Endodermal cell (in vitro differentiated cells): ENCODE measurements around the gene OBP2B. TPM values are rescaled to one million over a fixed set of nuclear protein-coding genes. Genes with fewer than 3 reads are reported as not detected.

Source experiments
- DNase-seq: peaks from one replicate; pipeline ENCODE4 v3.0.0-alpha.2; 2017
- H3K27ac ChIP-seq: 2 replicates; pipeline ENCODE4 v1.5.1; 2013; ENCODE audit warnings: mild to moderate bottlenecking, low read depth, low read length, moderate library complexity
- H3K27me3 ChIP-seq: 2 replicates; pipeline ENCODE4 v1.6.1; 2013; ENCODE audit warnings: mild to moderate bottlenecking, low read length, moderate library complexity; ENCODE audit not compliant: insufficient read depth, control insufficient read depth, poor library complexity, severe bottlenecking
- H3K36me3 ChIP-seq: 2 replicates; pipeline ENCODE4 v1.7.0; 2013; ENCODE audit warnings: mild to moderate bottlenecking, low read length, moderate library complexity; ENCODE audit not compliant: control insufficient read depth, insufficient read depth
- H3K4me1 ChIP-seq: one replicate; pipeline ENCODE4 v1.7.0; 2013; ENCODE audit warnings: low read length; ENCODE audit not compliant: control insufficient read depth, insufficient read depth
- H3K4me3 ChIP-seq: 2 replicates; pipeline ENCODE4 v1.5.1; 2013; ENCODE audit warnings: mild to moderate bottlenecking, low read length, moderate library complexity
- H3K9ac ChIP-seq: 2 replicates; pipeline ENCODE4 v1.6.1; 2013; ENCODE audit warnings: mild to moderate bottlenecking, low read length, moderate library complexity; ENCODE audit not compliant: poor library complexity, severe bottlenecking; ENCODE audit errors: extremely low read depth
- H3K9me3 ChIP-seq: 2 replicates; pipeline ENCODE4 v1.6.1; 2013; ENCODE audit warnings: mild to moderate bottlenecking, low read length, moderate library complexity; ENCODE audit not compliant: control insufficient read depth
- H3K27ac Mint-ChIP-seq: 2 replicates; pipeline ENCODE4 v1.8.0; 2020; ENCODE audit warnings: mixed read lengths
- H3K27me3 Mint-ChIP-seq: 2 replicates; pipeline ENCODE4 v1.8.0; 2021; ENCODE audit warnings: mild to moderate bottlenecking, mixed read lengths; ENCODE audit not compliant: insufficient read depth
- H3K36me3 Mint-ChIP-seq: 2 replicates; pipeline ENCODE4 v1.8.0; 2020; ENCODE audit warnings: low read depth, mixed read lengths
- H3K4me1 Mint-ChIP-seq: 2 replicates; pipeline ENCODE4 v1.8.0; 2020; ENCODE audit warnings: mixed read lengths
- H3K4me3 Mint-ChIP-seq: 2 replicates; pipeline ENCODE4 v1.8.0; 2020; ENCODE audit warnings: mild to moderate bottlenecking, moderate library complexity, mixed read lengths
- H3K9me3 Mint-ChIP-seq: 2 replicates; pipeline ENCODE4 v1.8.0; 2020; ENCODE audit warnings: mild to moderate bottlenecking, mixed read lengths
- CTCF ChIP-seq: fragments of 200-600 bp; sonication (generic); conservative IDR thresholded peaks from 2 replicates; pipeline ENCODE4 v1.5.0; 2021; ENCODE audit warnings: antibody characterized with exemption, mild to moderate bottlenecking
- WGBS, 2 experiments: methylation state at CpG; one replicate each; pipeline versions ENCODE4 v1.1.5 to v1.1.7; 2013; ENCODE audit warnings: missing lambda C conversion rate in 2 of 2, mixed read lengths in 1 of 2; ENCODE audit not compliant: insufficient coverage in 1 of 2, insufficient read length in 1 of 2; 5-methylcytosine and 5-hydroxymethylcytosine counted together
- total RNA-seq, 2 donors: library from RNA; stranded (reverse); fragmentation: NEBNext Ultra II Directional in 1 of 2; extraction: Animal tissue kit (Norgen Biotek cat#: 25700) in 1 of 2; gene quantifications; 2 replicates in 1 of 2; 3 replicates in 1 of 2; pipeline ENCODE4 v1.2.1, GENCODE V29; 2021

The OBP2B gene
- total RNA-seq, 2 donors from 2014 or later: not detected

GRCh38 chr9:133188843-133189180 lies 20.2 kb downstream of the OBP2B start:
- 87 to 88% methylated on average over 5 to 7 of the region's 7 CpGs for WGBS, 2 experiments
- DNase-seq: no peak
- Histone ChIP-seq H3K27me3 (peaks cover 16% of the 10 kb centered on the region), H3K27ac (no peak overlapping the region), H3K36me3 (no peaks in the 10 kb centered on the region), H3K9ac (no peak overlapping the region), H3K9me3 (no peaks in the 10 kb centered on the region), H3K4me1 (no peaks in the 10 kb centered on the region), H3K4me3 (no peak overlapping the region)
- peaks cover 2% of the 10 kb centered on the region for H3K4me1 Mint-ChIP-seq
- no peaks in the 10 kb centered on the region for H3K9me3 Mint-ChIP-seq
- H3K27ac Mint-ChIP-seq: no peak overlapping the region
- H3K36me3 Mint-ChIP-seq: no peaks in the 10 kb centered on the region
- TF ChIP-seq CTCF: no peak
- no peak overlapping the region for H3K4me3 Mint-ChIP-seq
- peaks cover 34% of the 10 kb centered on the region for H3K27me3 Mint-ChIP-seq

DNA sequence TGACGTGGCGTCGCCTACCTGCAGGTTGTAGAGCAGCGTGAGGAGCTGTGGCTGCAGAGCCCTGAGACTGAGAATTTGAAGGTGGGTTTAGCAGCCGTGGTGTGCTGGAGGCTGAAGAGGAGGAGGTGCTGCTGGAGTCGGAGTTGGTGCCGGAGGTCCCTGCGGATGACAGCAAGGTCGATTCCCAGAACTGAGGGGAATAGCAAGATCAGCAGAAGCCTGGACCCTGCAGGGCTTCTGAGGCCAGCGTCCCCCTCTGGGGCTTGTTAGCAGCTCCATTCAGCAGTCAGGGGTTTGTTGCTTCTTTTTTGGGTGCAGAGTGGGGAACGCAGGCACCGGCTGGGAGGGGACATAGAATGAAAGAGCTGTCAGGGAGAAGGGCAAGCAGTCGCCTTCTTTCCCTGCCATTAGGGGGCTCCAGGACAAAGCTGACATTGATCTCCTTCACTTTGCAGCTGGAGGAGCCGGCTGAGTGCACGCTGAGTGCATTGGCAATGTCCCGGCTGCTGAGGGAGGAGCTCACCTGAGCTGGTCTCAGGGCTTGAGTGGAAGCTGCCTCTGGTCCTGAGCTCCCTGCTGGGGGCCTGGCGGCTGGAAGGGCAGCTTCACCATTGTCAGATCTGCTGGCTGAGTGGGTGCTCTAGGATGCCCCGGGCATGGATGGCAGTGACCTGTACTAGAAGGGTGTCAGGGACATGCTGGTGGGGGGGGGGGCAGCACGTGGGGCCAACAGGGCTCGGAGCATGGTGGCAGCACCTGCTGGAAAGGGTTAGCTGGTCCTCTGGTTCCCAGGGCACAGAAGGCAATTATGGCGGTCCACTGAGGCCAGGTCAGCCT lies 20.8 kb downstream of the OBP2B start:
- Histone ChIP-seq H3K27me3 (peaks cover 21% of the 10 kb centered on the region), H3K27ac (no peak overlapping the region), H3K4me3 (no peak overlapping the region), H3K36me3 (no peaks in the 10 kb centered on the region), H3K9ac (no peak overlapping the region), H3K9me3 (no peaks in the 10 kb centered on the region), H3K4me1 (no peaks in the 10 kb centered on the region)
- peaks cover 37% of the 10 kb centered on the region for H3K27me3 Mint-ChIP-seq
- TF ChIP-seq CTCF: peak; percentile 77
- H3K27ac Mint-ChIP-seq: no peak overlapping the region
- peaks cover 3% of the 10 kb centered on the region for H3K4me1 Mint-ChIP-seq
- peak; percentile 92 for DNase-seq
- WGBS, 2 experiments: 56 to 62% methylated on average over 13 to 21 of the region's 21 CpGs
- H3K4me3 Mint-ChIP-seq: no peak overlapping the region
- H3K36me3 Mint-ChIP-seq: no peaks in the 10 kb centered on the region
- H3K9me3 Mint-ChIP-seq: no peaks in the 10 kb centered on the region

GRCh38 chr9:133187561-133188005 lies 21.5 kb downstream of the OBP2B start:
- TF ChIP-seq CTCF: no peak
- Mint-ChIP-seq H3K4me1 (peaks cover 3% of the 10 kb centered on the region), H3K36me3 (no peaks in the 10 kb centered on the region), H3K9me3 (no peaks in the 10 kb centered on the region), H3K27me3 (peaks cover 42% of the 10 kb centered on the region), H3K27ac (no peak overlapping the region), H3K4me3 (no peak overlapping the region)
- DNase-seq: no peak
- 83 to 87% methylated on average over 6 to 10 of the region's 10 CpGs for WGBS, 2 experiments
- Histone ChIP-seq H3K27me3 (peaks cover 21% of the 10 kb centered on the region), H3K36me3 (no peaks in the 10 kb centered on the region), H3K27ac (no peak overlapping the region), H3K9ac (no peak overlapping the region), H3K4me1 (no peaks in the 10 kb centered on the region), H3K4me3 (no peak overlapping the region), H3K9me3 (no peaks in the 10 kb centered on the region)
